Psoas muscle (tissue), 8 donors: ENCODE measurements around the gene GP2. TPM values are rescaled to one million over a fixed set of nuclear protein-coding genes. Genes with fewer than 3 reads are reported as not detected.

Experiments used
- ATAC-seq, 4 donors: fragments of 200-7000 bp; cut with Tn5 transposase; one replicate each; pipeline ENCODE4 v1.9.1; 2020; ENCODE audit warnings: moderate library complexity in 3 of 4, mild to moderate bottlenecking in 2 of 4
- DNase-seq, 2 donors: peaks; one replicate each; pipeline ENCODE4 v3.0.0-alpha.2; 2020
- H3K27ac ChIP-seq: fragments of 200-600 bp; one replicate; pipeline ENCODE4 v1.8.0; 2022
- H3K27me3 ChIP-seq, 3 donors: fragments of 200-600 bp in 1 of 3; one replicate each; pipeline versions ENCODE4 v1.6.1 to v1.8.0; 2013 to 2022; ENCODE audit warnings: low read length in 2 of 3, mild to moderate bottlenecking in 2 of 3, moderate library complexity in 1 of 3; ENCODE audit not compliant: insufficient read depth in 3 of 3
- H3K36me3 ChIP-seq, 2 donors: fragments of 200-600 bp in 1 of 2; one replicate each; pipeline versions ENCODE4 v1.6.1 to v1.8.0; 2013 to 2022; ENCODE audit warnings: low read depth in 1 of 2, mild to moderate bottlenecking in 1 of 2, moderate library complexity in 1 of 2; ENCODE audit not compliant: insufficient read depth in 1 of 2
- H3K4me1 ChIP-seq: fragments of 200-600 bp; one replicate; pipeline ENCODE4 v1.8.0; 2022
- H3K4me3 ChIP-seq: fragments of 200-600 bp; one replicate; pipeline ENCODE4 v1.8.0; 2022; ENCODE audit warnings: mild to moderate bottlenecking
- H3K9me3 ChIP-seq: fragments of 200-600 bp; one replicate; pipeline ENCODE4 v1.8.0; 2022
- CTCF ChIP-seq: fragments of 200-600 bp; IDR thresholded peaks from one replicate; pipeline ENCODE4 v1.8.0; 2022; ENCODE audit warnings: antibody characterized with exemption
- WGBS, 3 donors: extraction: QIAGEN DNeasy Blood & Tissue Kit; methylation state at CpG; one replicate each; pipeline versions ENCODE4 v1.1.6 to v1.1.7; 2013; 5-methylcytosine and 5-hydroxymethylcytosine counted together
- intact Hi-C, 2 donors: fragments of 100-400 bp; cut with DNase I; formaldehyde crosslinking; loops; one replicate each; pipeline versions ENCODE4 v1.11.0 to v1.14.2; 2022
- polyA plus RNA-seq, 3 donors: library from polyadenylated mRNA; stranded (reverse); fragments of 200-250 nt; gene quantifications; one replicate each; pipeline ENCODE4 v1.2.3, GENCODE V29; 2013
- total RNA-seq, 4 donors: library from RNA; stranded (reverse); fragmentation: NEBNext Ultra II Directional in 2 of 4; extraction: Animal tissue kit (Norgen Biotek cat#: 25700) in 2 of 4; gene quantifications; one replicate each; pipeline versions ENCODE4 v1.2.1 to v1.2.4, GENCODE V29; 2021 to 2023
- donor health status: healthy with polysubstance abuse.
- donor health status: DM: no; HTN: no; CAD: no; lungs with moderate emphysema.
- donor health status: Bipolar disorder and iron deficiency.
- donor health status: healthy.
- donor health status: DM: yes; HTN: yes; CAD: no.
- donor health status: DM: no; HTN: no; CAD: no.
- donor health status: DM: no; HTN: no; CAD: no.
- donor health status: DM: yes; HTN: yes; CAD: no.

The GP2 gene
- total and polyA plus RNA-seq, 7 donors: 0.34 to 3.1 (median 0.91) TPM; not detected in 3

- TF ChIP-seq CTCF: no peak
- Histone ChIP-seq H3K27ac (no peak overlapping the region), H3K4me1 (no peaks in the 10 kb centered on the region), H3K9me3 (no peaks in the 10 kb centered on the region), H3K36me3 (no peaks in the 10 kb centered on the region), H3K4me3 (no peak overlapping the region), H3K27me3 (no peaks in the 10 kb centered on the region)
- 85 to 88% (median 87%) methylated on average over 3 of the region's 3 CpGs for WGBS, 3 donors
- no peak for ATAC-seq
- intact Hi-C loops: loop anchor here in 1 of 2 donors (5.0 kb wide), 1 partner anchor 172 kb away; no protein-coding TSS in a partner anchor
- DNase-seq: no peak
Measured at GRCh38 chr16:20339744-20340143, 12.4 kb upstream of the GP2 start.

- Histone ChIP-seq H3K27ac (no peak overlapping the region), H3K4me1 (no peaks in the 10 kb centered on the region), H3K4me3 (no peak overlapping the region), H3K27me3 (no peaks in the 10 kb centered on the region), H3K9me3 (no peaks in the 10 kb centered on the region), H3K36me3 (no peaks in the 10 kb centered on the region)
- ATAC-seq (no peak), DNase-seq (no peak)
- intact Hi-C loops: loop anchor here in 1 of 2 donors (5.0 kb wide), 1 partner anchor 170 kb away; no protein-coding TSS in a partner anchor
- TF ChIP-seq CTCF: no peak
- 31 to 65% (median 47%) methylated on average over 2 of the region's 2 CpGs for WGBS, 3 donors
Measured at GRCh38 chr16:20336955-20337354, 9.6 kb upstream of the GP2 start.

GRCh38 chr16:20334396-20334795 lies 7.1 kb upstream of the GP2 start:
- TF ChIP-seq CTCF: no peak
- no peak overlapping the region for H3K27ac ChIP-seq
- no peaks in the 10 kb centered on the region for H3K36me3 ChIP-seq
- H3K4me1 ChIP-seq: no peaks in the 10 kb centered on the region
- WGBS, 3 donors: 63 to 67% (median 64%) methylated on average over 1 of the region's 1 CpG
- intact Hi-C loops: no loop called here
- ATAC-seq: no peak
- no peaks in the 10 kb centered on the region for H3K27me3 ChIP-seq
- no peak for DNase-seq
- H3K4me3 ChIP-seq: no peak overlapping the region
- no peaks in the 10 kb centered on the region for H3K9me3 ChIP-seq

- no peaks in the 10 kb centered on the region for H3K4me1 ChIP-seq
- DNase-seq (no peak), ATAC-seq (no peak)
- H3K27ac ChIP-seq: no peak overlapping the region
- no peaks in the 10 kb centered on the region for H3K27me3 ChIP-seq
- H3K36me3 ChIP-seq: no peaks in the 10 kb centered on the region
- intact Hi-C loops: no loop called here
- H3K9me3 ChIP-seq: no peaks in the 10 kb centered on the region
- no peak for TF ChIP-seq CTCF
- H3K4me3 ChIP-seq: no peak overlapping the region
- WGBS, 3 donors: 58 to 62% (median 58%) methylated on average over 5 of the region's 5 CpGs
Measured at GRCh38 chr16:20333120-20333519, 5.8 kb upstream of the GP2 start.

GRCh38 chr16:20332411-20332810 lies 5.1 kb upstream of the GP2 start:
- intact Hi-C loops: no loop called here
- ATAC-seq (no peak), DNase-seq (no peak)
- H3K27me3 ChIP-seq: no peaks in the 10 kb centered on the region
- no peak overlapping the region for H3K27ac ChIP-seq
- 76 to 84% (median 78%) methylated on average over 8 of the region's 8 CpGs for WGBS, 3 donors
- H3K4me3 ChIP-seq: no peak overlapping the region
- H3K36me3 ChIP-seq: no peaks in the 10 kb centered on the region
- TF ChIP-seq CTCF: no peak
- H3K4me1 ChIP-seq: no peaks in the 10 kb centered on the region
- no peaks in the 10 kb centered on the region for H3K9me3 ChIP-seq
